ENCODE data around the gene SLC6A9.

Gene SLC6A9

GRCh38 chr1:43994794-43995790 is 36.2 kb downstream of the SLC6A9 start:
- Histone ChIP-seq H3K27ac (ENCODE audit: low read depth, low read length) (no peak overlapping the region), H3K4me1 (ENCODE audit: control insufficient read depth in 5 of 5, insufficient read depth in 5 of 5, low read length in 5 of 5) (peaks cover 0 to 29% (median 22%) of the 10 kb centered on the region in 5 donors), H3K9ac (ENCODE audit: low read length in 5 of 5) (no peak overlapping the region), H3K27me3 (ENCODE audit: control insufficient read depth in 5 of 5, insufficient read depth in 4 of 5, low read length in 5 of 5) (no peaks in the 10 kb centered on the region), H3K9me3 (ENCODE audit: control insufficient read depth in 5 of 5, low read length in 5 of 5) (no peaks in the 10 kb centered on the region), H3K36me3 (ENCODE audit: control insufficient read depth in 5 of 5, insufficient read depth in 5 of 5, low read length in 5 of 5) (no peaks in the 10 kb centered on the region), H3K4me3 (ENCODE audit: low read depth in 1 of 5, low read length in 5 of 5) (no peak overlapping the region)

GRCh38 chr1:43994071-43994470 is 37.2 kb downstream of the SLC6A9 start:
- no peak overlapping the region for H3K9ac ChIP-seq (ENCODE audit: low read length in 5 of 5)
- H3K27ac ChIP-seq (ENCODE audit: low read depth, low read length), result no peak overlapping the region
- no peaks in the 10 kb centered on the region for H3K9me3 ChIP-seq (ENCODE audit: control insufficient read depth in 5 of 5, low read length in 5 of 5)
- no peak overlapping the region for H3K4me3 ChIP-seq (ENCODE audit: low read depth in 1 of 5, low read length in 5 of 5)
- H3K4me1 ChIP-seq (ENCODE audit: control insufficient read depth in 5 of 5, insufficient read depth in 5 of 5, low read length in 5 of 5), result peaks cover 0 to 29% (median 22%) of the 10 kb centered on the region in 5 donors
- H3K27me3 ChIP-seq (ENCODE audit: control insufficient read depth in 5 of 5, insufficient read depth in 4 of 5, low read length in 5 of 5), result no peaks in the 10 kb centered on the region
- H3K36me3 ChIP-seq (ENCODE audit: control insufficient read depth in 5 of 5, insufficient read depth in 5 of 5, low read length in 5 of 5), result no peaks in the 10 kb centered on the region

GRCh38 chr1:43993206-43993914 is 37.9 kb downstream of the SLC6A9 start:
- H3K9me3 ChIP-seq (ENCODE audit: control insufficient read depth in 5 of 5, low read length in 5 of 5), result no peaks in the 10 kb centered on the region
- no peak overlapping the region for H3K9ac ChIP-seq (ENCODE audit: low read length in 5 of 5)

GRCh38 chr1:43992232-43992995 is 38.8 kb downstream of the SLC6A9 start:
- H3K27me3 ChIP-seq (ENCODE audit: control insufficient read depth in 5 of 5, insufficient read depth in 4 of 5, low read length in 5 of 5), result no peaks in the 10 kb centered on the region
- no peak overlapping the region for H3K27ac ChIP-seq (ENCODE audit: low read depth, low read length)
- no peaks in the 10 kb centered on the region for H3K36me3 ChIP-seq (ENCODE audit: control insufficient read depth in 5 of 5, insufficient read depth in 5 of 5, low read length in 5 of 5)
- peak overlapping the region; percentile 61 to 78 (median 75) for H3K4me3 ChIP-seq (ENCODE audit: low read depth in 1 of 5, low read length in 5 of 5)
- H3K4me1 ChIP-seq (ENCODE audit: control insufficient read depth in 5 of 5, insufficient read depth in 5 of 5, low read length in 5 of 5), result peaks cover 0 to 29% (median 22%) of the 10 kb centered on the region in 5 donors
- H3K9me3 ChIP-seq (ENCODE audit: control insufficient read depth in 5 of 5, low read length in 5 of 5), result no peaks in the 10 kb centered on the region
- H3K9ac ChIP-seq (ENCODE audit: low read length in 5 of 5), result peak overlapping the region in 3 of 5 donors; percentile 48 to 80 (median 76)

More at GRCh38 chr1:43993206-43993914, 37.9 kb downstream of the SLC6A9 start:
- no peaks in the 10 kb centered on the region for H3K36me3 ChIP-seq (ENCODE audit: control insufficient read depth in 5 of 5, insufficient read depth in 5 of 5, low read length in 5 of 5)
- no peak overlapping the region for H3K27ac ChIP-seq (ENCODE audit: low read depth, low read length)
- H3K27me3 ChIP-seq (ENCODE audit: control insufficient read depth in 5 of 5, insufficient read depth in 4 of 5, low read length in 5 of 5), result no peaks in the 10 kb centered on the region
- no peak overlapping the region for H3K4me3 ChIP-seq (ENCODE audit: low read depth in 1 of 5, low read length in 5 of 5)
- peaks cover 0 to 29% (median 22%) of the 10 kb centered on the region in 5 donors for H3K4me1 ChIP-seq (ENCODE audit: control insufficient read depth in 5 of 5, insufficient read depth in 5 of 5, low read length in 5 of 5)

GRCh38 chr1:43991476-43992231 is 39.6 kb downstream of the SLC6A9 start, which contains the start of gene CCDC24:
Gene CCDC24 (plus strand): TSS chr1:43991599. CDS start chr1:43991879, 280 bp downstream.
- Histone ChIP-seq H3K36me3 (ENCODE audit: control insufficient read depth in 5 of 5, insufficient read depth in 5 of 5, low read length in 5 of 5) (peaks cover 0 to 2% (median 0%) of the 10 kb centered on the region in 5 donors), H3K27ac (ENCODE audit: low read depth, low read length) (peak within 1 kb of the TSS; percentile 46), H3K9me3 (ENCODE audit: control insufficient read depth in 5 of 5, low read length in 5 of 5) (no peaks in the 10 kb centered on the region), H3K4me3 (ENCODE audit: low read depth in 1 of 5, low read length in 5 of 5) (peak within 1 kb of the TSS; percentile 75 to 81 (median 77)), H3K4me1 (ENCODE audit: control insufficient read depth in 5 of 5, insufficient read depth in 5 of 5, low read length in 5 of 5) (peaks cover 0 to 26% (median 19%) of the 10 kb centered on the region in 5 donors), H3K27me3 (ENCODE audit: control insufficient read depth in 5 of 5, insufficient read depth in 4 of 5, low read length in 5 of 5) (no peaks in the 10 kb centered on the region), H3K9ac (ENCODE audit: low read length in 5 of 5) (peak within 1 kb of the TSS; percentile 38 to 83 (median 76))

- peaks cover 0 to 4% (median 3%) of the 10 kb centered on the region in 5 donors for H3K36me3 ChIP-seq (ENCODE audit: control insufficient read depth in 5 of 5, insufficient read depth in 5 of 5, low read length in 5 of 5)
Measured at GRCh38 chr1:43991200-43991475, 40.1 kb downstream of the SLC6A9 start.

GRCh38 chr1:43990271-43991199 is 40.7 kb downstream of the SLC6A9 start:
- peak overlapping the region; percentile 46 for H3K27ac ChIP-seq (ENCODE audit: low read depth, low read length)
- no peaks in the 10 kb centered on the region for H3K9me3 ChIP-seq (ENCODE audit: control insufficient read depth in 5 of 5, low read length in 5 of 5)

More at GRCh38 chr1:43991200-43991475, 40.1 kb downstream of the SLC6A9 start:
- Histone ChIP-seq H3K4me3 (ENCODE audit: low read depth in 1 of 5, low read length in 5 of 5) (peak overlapping the region; percentile 75 to 81 (median 77)), H3K4me1 (ENCODE audit: control insufficient read depth in 5 of 5, insufficient read depth in 5 of 5, low read length in 5 of 5) (peaks cover 0 to 20% (median 15%) of the 10 kb centered on the region in 5 donors), H3K9me3 (ENCODE audit: control insufficient read depth in 5 of 5, low read length in 5 of 5) (no peaks in the 10 kb centered on the region), H3K27me3 (ENCODE audit: control insufficient read depth in 5 of 5, insufficient read depth in 4 of 5, low read length in 5 of 5) (no peaks in the 10 kb centered on the region), H3K27ac (ENCODE audit: low read depth, low read length) (peak overlapping the region; percentile 46), H3K9ac (ENCODE audit: low read length in 5 of 5) (peak overlapping the region; percentile 38 to 83 (median 76))

GRCh38 chr1:43987159-43987902 is 43.9 kb downstream of the SLC6A9 start:
- H3K27ac ChIP-seq (ENCODE audit: low read depth, low read length), result no peak overlapping the region
- H3K4me1 ChIP-seq (ENCODE audit: control insufficient read depth in 5 of 5, insufficient read depth in 5 of 5, low read length in 5 of 5), result peaks cover 0 to 15% (median 13%) of the 10 kb centered on the region in 5 donors
- H3K36me3 ChIP-seq (ENCODE audit: control insufficient read depth in 5 of 5, insufficient read depth in 5 of 5, low read length in 5 of 5), result peaks cover 0 to 22% (median 14%) of the 10 kb centered on the region in 5 donors
- H3K9ac ChIP-seq (ENCODE audit: low read length in 5 of 5), result peak overlapping the region in 1 of 5 donors; percentile 24
- H3K27me3 ChIP-seq (ENCODE audit: control insufficient read depth in 5 of 5, insufficient read depth in 4 of 5, low read length in 5 of 5), result no peaks in the 10 kb centered on the region
- H3K9me3 ChIP-seq (ENCODE audit: control insufficient read depth in 5 of 5, low read length in 5 of 5), result no peaks in the 10 kb centered on the region
- H3K4me3 ChIP-seq (ENCODE audit: low read depth in 1 of 5, low read length in 5 of 5), result no peak overlapping the region

More at GRCh38 chr1:43990271-43991199, 40.7 kb downstream of the SLC6A9 start:
- H3K4me1 ChIP-seq (ENCODE audit: control insufficient read depth in 5 of 5, insufficient read depth in 5 of 5, low read length in 5 of 5), result peaks cover 0 to 18% (median 15%) of the 10 kb centered on the region in 5 donors
- peak overlapping the region; percentile 38 to 83 (median 76) for H3K9ac ChIP-seq (ENCODE audit: low read length in 5 of 5)
- no peaks in the 10 kb centered on the region for H3K27me3 ChIP-seq (ENCODE audit: control insufficient read depth in 5 of 5, insufficient read depth in 4 of 5, low read length in 5 of 5)
- peaks cover 0 to 9% (median 6%) of the 10 kb centered on the region in 5 donors for H3K36me3 ChIP-seq (ENCODE audit: control insufficient read depth in 5 of 5, insufficient read depth in 5 of 5, low read length in 5 of 5)
- peak overlapping the region; percentile 75 to 81 (median 77) for H3K4me3 ChIP-seq (ENCODE audit: low read depth in 1 of 5, low read length in 5 of 5)

Measured in subcutaneous abdominal adipose tissue (tissue), 5 donors.